Neutrophil (primary cell): Measurements from ENCODE around the gene LRRK1.

Source experiments
- H3K27ac ChIP-seq: fragments of 200-600 bp; sonication (generic); 2 replicates; pipeline ENCODE4 v1.5.1; 2016; ENCODE audit warnings: mild to moderate bottlenecking, moderate library complexity
- H3K27me3 ChIP-seq: fragments of 200-600 bp; sonication (generic); 2 replicates; pipeline ENCODE4 v1.6.0; 2016; ENCODE audit warnings: mild to moderate bottlenecking
- H3K36me3 ChIP-seq: fragments of 200-600 bp; sonication (generic); 2 replicates; pipeline ENCODE4 v1.5.1; 2017
- H3K4me1 ChIP-seq, 2 experiments: fragments of 200-600 bp in 1 of 2; sonication (generic) in 1 of 2; 1 replicate in 1 of 2; 2 replicates in 1 of 2; pipeline versions ENCODE4 v1.5.1 to v1.6.1; 2013 to 2016; ENCODE audit warnings: low read depth in 1 of 2, low read length in 1 of 2, mild to moderate bottlenecking in 1 of 2, moderate library complexity in 1 of 2; ENCODE audit not compliant: control insufficient read depth in 1 of 2, insufficient read depth in 1 of 2
- H3K4me3 ChIP-seq, 2 experiments: fragments of 200-600 bp in 1 of 2; sonication (generic) in 1 of 2; 1 replicate in 1 of 2; 2 replicates in 1 of 2; pipeline ENCODE4 v1.5.1; 2013 to 2016; ENCODE audit warnings: low read depth in 1 of 2, low read length in 1 of 2, mild to moderate bottlenecking in 1 of 2, moderate library complexity in 1 of 2
- H3K9me3 ChIP-seq: fragments of 200-600 bp; sonication (generic); 2 replicates; pipeline ENCODE4 v1.5.1; 2016
- TF ChIP-seq, protein P1 (sequence below): fragments of 200-600 bp; sonication (generic); IDR thresholded peaks from 2 replicates; pipeline ENCODE4 v1.5.1; 2016; ENCODE audit warnings: antibody characterized with exemption

The LRRK1 gene

DNA sequence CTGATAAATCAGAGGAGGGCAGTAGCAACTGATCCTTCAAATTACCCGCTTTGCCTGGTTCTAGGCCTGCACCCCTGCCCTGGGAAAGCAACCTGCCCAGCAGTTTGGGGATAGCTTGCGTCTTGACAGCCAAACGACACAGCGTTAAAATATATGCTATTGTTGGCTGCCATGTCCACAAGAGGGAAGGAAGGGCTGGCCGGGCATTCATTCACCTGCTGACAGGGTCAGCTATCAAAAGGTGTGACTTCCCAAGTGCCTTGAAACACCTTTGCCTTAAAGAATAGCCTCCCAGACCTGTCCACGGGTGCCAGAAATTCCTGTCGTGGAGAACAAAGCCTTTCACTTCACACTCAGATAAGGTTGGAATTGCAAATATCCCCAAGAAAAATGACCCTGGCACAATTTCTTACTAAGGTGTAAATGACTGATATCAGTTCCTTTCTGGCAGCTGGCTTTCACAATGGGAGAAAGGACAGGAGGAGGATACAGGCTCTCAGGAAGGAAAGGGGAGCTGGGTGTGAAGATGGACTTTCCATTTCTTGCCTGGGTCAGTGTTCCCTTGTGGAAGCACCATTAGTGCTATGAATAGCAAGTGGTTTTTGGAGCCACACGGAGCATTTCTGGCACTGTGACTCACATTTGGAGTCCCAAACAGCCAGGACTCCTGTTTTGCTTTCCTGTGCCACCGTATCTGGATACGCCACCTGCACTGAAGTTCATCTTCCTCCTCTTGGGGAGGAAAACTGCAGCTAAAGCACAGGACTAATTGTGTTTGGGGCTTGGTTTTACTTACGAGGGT, 20.3 kb upstream of the LRRK1 start:
- Histone ChIP-seq H3K9me3 (no peaks in the 10 kb centered on the region), H3K4me3 (no peak overlapping the region), H3K27me3 (peaks cover 5% of the 10 kb centered on the region), H3K4me1 (peaks cover 14 to 19% of the 10 kb centered on the region in 2 experiments), H3K27ac (no peak overlapping the region), H3K36me3 (no peaks in the 10 kb centered on the region)
- TF ChIP-seq, protein P1, sequence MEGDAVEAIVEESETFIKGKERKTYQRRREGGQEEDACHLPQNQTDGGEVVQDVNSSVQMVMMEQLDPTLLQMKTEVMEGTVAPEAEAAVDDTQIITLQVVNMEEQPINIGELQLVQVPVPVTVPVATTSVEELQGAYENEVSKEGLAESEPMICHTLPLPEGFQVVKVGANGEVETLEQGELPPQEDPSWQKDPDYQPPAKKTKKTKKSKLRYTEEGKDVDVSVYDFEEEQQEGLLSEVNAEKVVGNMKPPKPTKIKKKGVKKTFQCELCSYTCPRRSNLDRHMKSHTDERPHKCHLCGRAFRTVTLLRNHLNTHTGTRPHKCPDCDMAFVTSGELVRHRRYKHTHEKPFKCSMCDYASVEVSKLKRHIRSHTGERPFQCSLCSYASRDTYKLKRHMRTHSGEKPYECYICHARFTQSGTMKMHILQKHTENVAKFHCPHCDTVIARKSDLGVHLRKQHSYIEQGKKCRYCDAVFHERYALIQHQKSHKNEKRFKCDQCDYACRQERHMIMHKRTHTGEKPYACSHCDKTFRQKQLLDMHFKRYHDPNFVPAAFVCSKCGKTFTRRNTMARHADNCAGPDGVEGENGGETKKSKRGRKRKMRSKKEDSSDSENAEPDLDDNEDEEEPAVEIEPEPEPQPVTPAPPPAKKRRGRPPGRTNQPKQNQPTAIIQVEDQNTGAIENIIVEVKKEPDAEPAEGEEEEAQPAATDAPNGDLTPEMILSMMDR: no peak

DNA sequence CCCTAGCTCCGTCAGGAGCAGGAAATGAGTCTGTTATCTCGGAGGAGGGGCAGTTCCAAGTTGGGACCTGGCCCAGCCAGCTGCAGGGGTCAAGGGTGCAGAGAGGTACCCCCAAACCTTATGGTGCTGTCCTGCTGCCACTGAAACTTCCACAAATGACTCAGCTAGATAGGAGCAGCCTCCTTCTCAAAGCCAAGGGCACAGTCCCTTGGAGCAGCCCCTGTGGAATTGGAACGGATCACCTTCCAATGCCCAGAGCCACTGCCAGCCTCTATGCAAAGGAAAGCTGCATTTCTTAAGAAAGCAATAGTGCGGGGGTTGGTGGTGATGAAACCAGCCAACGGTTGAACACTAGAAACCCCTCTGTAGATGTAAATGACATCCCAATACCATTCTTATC, 19.6 kb upstream of the LRRK1 start:
- Histone ChIP-seq H3K4me3 (no peak overlapping the region), H3K27me3 (no peaks in the 10 kb centered on the region), H3K9me3 (no peaks in the 10 kb centered on the region), H3K4me1 (peaks cover 14 to 19% of the 10 kb centered on the region in 2 experiments), H3K36me3 (no peaks in the 10 kb centered on the region), H3K27ac (no peak overlapping the region)
- TF ChIP-seq, protein P1: no peak

DNA sequence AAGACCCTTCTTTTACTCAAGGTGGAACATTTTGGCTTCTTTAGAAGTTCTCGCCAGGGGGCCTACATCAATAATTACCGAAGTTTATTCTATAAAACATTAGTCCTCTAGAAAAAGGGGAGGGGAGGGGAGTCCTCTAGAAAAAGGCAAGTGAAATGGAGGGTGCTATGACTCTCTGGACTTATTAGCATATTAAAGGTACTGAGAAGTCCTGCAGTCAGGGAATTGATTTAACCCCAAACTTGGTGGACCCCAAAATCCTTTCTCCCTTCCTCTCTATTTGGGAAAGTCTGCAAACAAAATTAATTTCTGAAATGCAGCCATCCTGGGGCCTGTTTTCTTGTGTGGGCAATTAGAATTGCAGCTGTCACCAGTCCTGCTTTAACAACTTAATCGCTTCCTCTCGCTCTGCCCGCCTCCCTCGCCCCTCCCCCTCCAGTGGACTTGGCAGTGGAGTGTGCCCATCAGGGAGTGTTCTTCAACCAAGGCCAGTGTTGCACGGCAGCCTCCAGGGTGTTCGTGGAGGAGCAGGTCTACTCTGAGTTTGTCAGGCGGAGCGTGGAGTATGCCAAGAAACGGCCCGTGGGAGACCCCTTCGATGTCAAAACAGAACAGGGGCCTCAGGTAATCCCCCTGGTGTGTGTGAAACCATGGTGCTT, 18.9 kb upstream of the LRRK1 start:
- peaks cover 14 to 19% of the 10 kb centered on the region in 2 experiments for H3K4me1 ChIP-seq
- no peak overlapping the region for H3K4me3 ChIP-seq
- H3K27me3 ChIP-seq: no peaks in the 10 kb centered on the region
- no peak overlapping the region for H3K27ac ChIP-seq
- no peaks in the 10 kb centered on the region for H3K36me3 ChIP-seq
- TF ChIP-seq, protein P1: no peak
- H3K9me3 ChIP-seq: no peaks in the 10 kb centered on the region

DNA sequence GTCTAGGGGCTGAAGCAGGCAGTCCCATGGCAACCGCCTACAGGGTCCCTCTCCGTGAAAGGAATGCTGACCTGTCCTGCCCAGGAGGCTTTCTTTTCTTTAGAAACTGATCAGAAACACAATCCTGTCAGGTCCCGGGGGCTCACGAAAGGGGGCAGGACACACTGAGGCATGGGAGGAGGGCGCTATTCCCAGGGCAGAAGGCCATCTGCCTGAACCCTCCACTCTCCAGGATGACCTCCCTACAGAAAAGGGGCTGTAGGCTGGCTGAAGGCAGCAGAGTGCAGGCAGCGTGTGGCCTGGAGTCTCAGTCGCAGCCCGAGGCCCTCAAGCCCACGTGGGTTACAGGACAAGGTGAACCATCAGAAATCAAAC, 18.4 kb upstream of the LRRK1 start:
- Histone ChIP-seq H3K27ac (no peak overlapping the region), H3K9me3 (no peaks in the 10 kb centered on the region), H3K4me1 (peaks cover 15 to 24% of the 10 kb centered on the region in 2 experiments), H3K27me3 (no peaks in the 10 kb centered on the region), H3K36me3 (no peaks in the 10 kb centered on the region), H3K4me3 (no peak overlapping the region)
- TF ChIP-seq, protein P1: no peak

DNA sequence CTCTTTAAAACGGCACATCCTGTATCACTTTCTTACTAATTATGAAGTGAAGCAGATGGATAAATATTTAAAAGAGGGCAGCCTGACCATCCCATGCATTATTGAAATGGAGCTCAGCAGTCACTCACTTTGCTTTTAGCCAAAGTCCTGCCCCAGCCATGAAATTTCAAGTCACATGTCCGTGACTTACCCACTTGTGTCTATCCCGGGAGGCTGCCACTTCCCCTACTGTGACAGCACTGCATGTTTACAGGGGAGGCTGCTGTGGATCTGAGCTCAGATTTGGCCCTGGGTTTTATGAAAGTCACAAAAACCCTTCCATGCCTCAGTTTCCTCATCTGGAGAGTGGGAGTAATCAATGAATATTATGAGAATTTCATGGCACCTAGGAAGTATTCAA, 17.9 kb upstream of the LRRK1 start:
- peak overlapping the region; percentile 50 for H3K27ac ChIP-seq
- TF ChIP-seq, protein P1: no peak
- H3K4me1 ChIP-seq: peaks cover 20 to 29% of the 10 kb centered on the region in 2 experiments
- no peaks in the 10 kb centered on the region for H3K9me3 ChIP-seq
- H3K36me3 ChIP-seq: no peaks in the 10 kb centered on the region
- H3K27me3 ChIP-seq: no peaks in the 10 kb centered on the region
- no peak overlapping the region for H3K4me3 ChIP-seq
